ENCODE data around the gene SDC4. TPM values are rescaled to one million over a fixed set of nuclear protein-coding genes. Genes with fewer than 3 reads are reported as not detected.

Gene SDC4
- polyA plus RNA-seq, 1 of the 3 experiments (the other 2 are of a cell fraction): 131 TPM

GRCh38 chr20:45346851-45347250 is 1.4 kb downstream of the SDC4 start:
- no peaks in the 10 kb centered on the region for H3K9me3 ChIP-seq
- peaks cover 62% of the 10 kb centered on the region for H3K79me2 ChIP-seq (ENCODE audit: insufficient read depth)
- H2AFZ ChIP-seq (ENCODE audit: low read depth): no peak overlapping the region
- WGBS (ENCODE audit: low lambda C conversion rate): 69% methylated on average over 5 of the region's 5 CpGs
- peak overlapping the region; percentile 96 for H3K9ac ChIP-seq
- H3F3A ChIP-seq (replicated peaks; ENCODE audit: insufficient read depth): peaks cover 16% of the 10 kb centered on the region
- POLR2A ChIA-PET: interaction anchor here (0.7 to 1.2 kb wide), 3 partner anchors 12 to 69 kb away, joined by 3 read pairs; partner anchors contain the start of genes PIGT and SYS1
- H4K20me1 ChIP-seq (ENCODE audit: insufficient read depth): peaks cover 5% of the 10 kb centered on the region; the same call in 1 of the 2 replicates
- no peak for TF ChIP-seq ELF1 (IDR thresholded peaks at IDR 0.05)
- no peak for TF ChIP-seq FOSL2 (IDR thresholded peaks at IDR 0.05; ENCODE audit: borderline replicate concordance, low read depth)
- TF ChIP-seq FOXM1 (IDR thresholded peaks at IDR 0.05; ENCODE audit: low read depth): no peak
- TF ChIP-seq IRF3 (IDR thresholded peaks at IDR 0.05; ENCODE audit: low read depth, low read length): no peak
- TF ChIP-seq RAD21 (IDR thresholded peaks at IDR 0.05; ENCODE audit: low read length): no peak
- TF ChIP-seq MXI1 (IDR thresholded peaks at IDR 0.05; ENCODE audit: low read depth, low read length): no peak
- TF ChIP-seq MEF2A (IDR thresholded peaks at IDR 0.05; ENCODE audit: borderline replicate concordance, low read depth): no peak
- TF ChIP-seq USF1 (IDR thresholded peaks at IDR 0.05; ENCODE audit: borderline replicate concordance, low read depth): no peak
- no peak for TF ChIP-seq TEAD4 (IDR thresholded peaks at IDR 0.05; ENCODE audit: borderline replicate concordance, insufficient read depth)
- no peak for TF ChIP-seq TCF12 (IDR thresholded peaks at IDR 0.05)
- TF ChIP-seq TAF1 (IDR thresholded peaks at IDR 0.05; ENCODE audit: borderline replicate concordance, low read depth, low read length): no peak
- TF ChIP-seq MAX (IDR thresholded peaks at IDR 0.05; ENCODE audit: low read depth): no peak
- no peak for TF ChIP-seq REST (IDR thresholded peaks at IDR 0.05; ENCODE audit: low read depth, low read length)
- no peak for TF ChIP-seq RCOR1 (IDR thresholded peaks at IDR 0.05; ENCODE audit: low read length)
- TF ChIP-seq EZH2phosphoT487 (IDR thresholded peaks at IDR 0.05; ENCODE audit: borderline replicate concordance, low read depth): no peak
- no peak for TF ChIP-seq EP300 (IDR thresholded peaks at IDR 0.05; ENCODE audit: borderline replicate concordance in 1 of 2, low read depth in 1 of 2, low read length in 1 of 2)
- no peak for TF ChIP-seq POLR2AphosphoS5 (IDR thresholded peaks at IDR 0.05; ENCODE audit: low read depth, low read length)
- no peak for TF ChIP-seq GATA2 (CRISPR knock-in tag; IDR thresholded peaks at IDR 0.05)
- TF ChIP-seq RFX5 (IDR thresholded peaks at IDR 0.05; ENCODE audit: low read length): no peak
- peaks cover 53 to 56% of the 10 kb centered on the region in 2 experiments for H3K4me1 ChIP-seq (ENCODE audit: control insufficient read depth in 1 of 2, insufficient read depth in 2 of 2, low read depth in 1 of 2, low read length in 1 of 2)
- H3K4me2 ChIP-seq: peak overlapping the region; percentile 96
- no peaks in the 10 kb centered on the region for H3K27me3 ChIP-seq (ENCODE audit: insufficient read depth)
- H3K4me3 ChIP-seq (ENCODE audit: low read depth in 2 of 2, low read length in 1 of 2): peak overlapping the region; percentile 72 to 87; a peak in 3 of 4 replicates
- CTCF ChIA-PET: interaction anchor here (0.7 to 3.4 kb wide), 5 partner anchors 16 to 90 kb away, joined by 3 to 22 read pairs (median 4); partner anchors contain the start of gene SYS1
- no peaks in the 10 kb centered on the region for H3K36me3 ChIP-seq (replicated peaks in 1 of 2; ENCODE audit: control insufficient read depth in 1 of 2, insufficient read depth in 2 of 2, low read length in 1 of 2)
- H3K27ac ChIP-seq (ENCODE audit: low read depth in 2 of 2, low read length in 1 of 2): peak overlapping the region in 1 of 2 experiments; percentile 60; a peak in 1 of 4 replicates
- no peaks in the 10 kb centered on the region for H3K9me2 ChIP-seq
- DNase-seq: no peak
